Heart left ventricle (tissue), 16 donors: ENCODE data around the gene DNAH17. TPM values are rescaled to one million over a fixed set of nuclear protein-coding genes. Genes with fewer than 3 reads are reported as not detected.

Experiments used
- ATAC-seq, 4 donors: fragments of 200-7000 bp; cut with Tn5 transposase; one replicate each; pipeline ENCODE4 v1.9.1; 2020 to 2022; ENCODE audit warnings: moderate library complexity in 4 of 4, mild to moderate bottlenecking in 3 of 4, moderate number of reproducible peaks in 1 of 4
- DNase-seq, 5 donors: peaks; one replicate each; pipeline ENCODE4 v3.0.0-alpha.2; 2020
- H3K27ac ChIP-seq, 12 donors: fragments of 200-600 bp; sonication (generic) in 4 of 12; one replicate each; pipeline versions ENCODE4 v1.5.0 to v1.8.0; 2016 to 2022; ENCODE audit warnings: mild to moderate bottlenecking in 2 of 12
- H3K27me3 ChIP-seq, 9 donors: fragments of 200-600 bp; sonication (generic) in 2 of 9; one replicate each; pipeline versions ENCODE4 v1.5.1 to v1.8.0; 2016 to 2022; ENCODE audit warnings: mild to moderate bottlenecking in 3 of 9
- H3K36me3 ChIP-seq, 9 donors: fragments of 200-600 bp; sonication (generic) in 2 of 9; one replicate each; pipeline versions ENCODE4 v1.5.0 to v1.8.0; 2018 to 2022; ENCODE audit warnings: mild to moderate bottlenecking in 2 of 9
- H3K4me1 ChIP-seq, 12 donors: fragments of 200-600 bp; sonication (generic) in 4 of 12; one replicate each; pipeline versions ENCODE4 v1.5.0 to v1.8.0; 2016 to 2022; ENCODE audit warnings: mild to moderate bottlenecking in 3 of 12
- H3K4me3 ChIP-seq, 12 donors: fragments of 200-600 bp; sonication (generic) in 4 of 12; one replicate each; pipeline versions ENCODE4 v1.5.0 to v1.8.0; 2017 to 2022; ENCODE audit warnings: mild to moderate bottlenecking in 9 of 12, moderate library complexity in 4 of 12
- H3K9me3 ChIP-seq, 12 donors: fragments of 200-600 bp; sonication (generic) in 4 of 12; one replicate each; pipeline versions ENCODE4 v1.5.0 to v1.8.0; 2016 to 2022; ENCODE audit warnings: mild to moderate bottlenecking in 1 of 12
- POLR2A ChIP-seq, 2 donors: fragments of 450-650 bp; IDR thresholded peaks; one replicate each; pipeline ENCODE4 v1.6.1; 2017; ENCODE audit warnings: antibody characterized with exemption in 2 of 2, mild to moderate bottlenecking in 2 of 2, moderate library complexity in 2 of 2
- WGBS, 4 donors: extraction: QIAGEN DNeasy Blood & Tissue Kit in 2 of 4; methylation state at CpG; one replicate each; pipeline versions ENCODE4 v1.1.5 to v1.1.7; 2013 to 2018; 5-methylcytosine and 5-hydroxymethylcytosine counted together
- intact Hi-C, 10 donors: fragments of 100-400 bp; cut with DNase I; formaldehyde crosslinking; loops; one replicate each; pipeline versions ENCODE4 v1.11.1 to v1.14.2; 2022
- polyA plus RNA-seq, 2 donors: library from polyadenylated mRNA; stranded (reverse); fragments of 200-250 nt; gene quantifications; one replicate each; pipeline ENCODE4 v1.2.3, GENCODE V29; 2013
- total RNA-seq, 9 donors: library from RNA; depleted of rRNA in 2 of 9; stranded (reverse); fragments of >200 nt in 2 of 9; fragmentation: NEBNext Ultra II Directional in 3 of 9; extraction: Animal tissue kit (Norgen Biotek cat#: 25700) in 3 of 9; gene quantifications; one replicate each; pipeline versions ENCODE4 v1.1.0 to v1.2.4, GENCODE V29; 2016 to 2023
- TF ChIP-seq, protein P1 (sequence below), 12 donors: fragments of 200-600 bp; sonication (generic) in 4 of 12; IDR thresholded peaks; one replicate each; pipeline versions ENCODE4 v1.5.0 to v1.8.0; 2018 to 2022; ENCODE audit warnings: antibody characterized with exemption in 12 of 12, mild to moderate bottlenecking in 5 of 12
- donor health status: ischemic (EF 13 %, LVEDD 7.1; RV severe dilation, severe dysfunction).
- donor health status: healthy with polysubstance abuse.
- donor health status: DM: no; HTN: yes; CAD: no.
- donor health status: DM: no; HTN: no; CAD: no.
- donor health status: ischemic (EF 25% LVEDD 6.9; RV normal size, moderate dysfunction).
- donor health status: ischemic (EF 25% LVEDD 5.7; RV mildly dilated, moderate dysfunction).
- donor health status: healthy.
- donor health status: DM: yes; HTN: yes; CAD: no.
- donor health status: ischemic (EF 35%, LVEDD 5.7; RV mildly dilated, moderate dysfunction).
- donor health status: nonischemic (EF 11% LVEDD 7.7; RV severe dilation, severe dysfunction).
- donor health status: DM: yes; HTN: yes; CAD: no.
- donor health status: PGD.
- donor health status: ischemic (EF 29% LVEDD 5.4; RV normal size, mild dysfunction).
- donor health status: nonischemic (EF 23%, LVEDD 6.1; RV moderate dilation, normal function).

The DNAH17 gene
- total and polyA plus RNA-seq, 11 donors = 0.02 to 0.63 (median 0.17) TPM; not detected in 4

DNA sequence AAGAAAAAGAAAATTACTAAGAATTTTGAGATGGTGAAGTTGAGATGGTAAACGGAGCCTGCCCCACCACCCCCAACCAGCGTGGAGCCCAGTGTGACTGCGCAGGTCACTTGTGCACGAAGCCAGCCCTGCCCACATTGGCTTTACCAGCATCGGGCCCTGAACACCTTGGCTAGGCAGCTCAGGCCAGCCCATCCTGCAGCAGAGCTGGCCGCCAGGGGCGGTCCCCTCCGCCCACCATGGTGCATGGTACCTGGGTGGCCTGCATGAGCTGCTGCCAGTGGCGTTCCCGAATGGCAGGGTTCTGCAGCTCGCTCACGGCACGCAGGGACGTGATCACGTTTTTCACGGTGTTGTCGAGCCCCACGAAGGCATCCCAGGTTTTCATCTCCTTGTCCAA, 62.7 kb downstream of the DNAH17 start:
- Histone ChIP-seq H3K27ac (no peak overlapping the region), H3K9me3 (no peaks in the 10 kb centered on the region), H3K27me3 (no peaks in the 10 kb centered on the region), H3K36me3 (no peaks in the 10 kb centered on the region), H3K4me1 (peaks cover 0 to 13% (median 0%) of the 10 kb centered on the region in 12 donors), H3K4me3 (no peak overlapping the region)
- intact Hi-C loops = no loop called here
- WGBS, 4 donors = 93 to 96% (median 95%) methylated on average over 17 to 18 of the region's 18 CpGs
- no peak for TF ChIP-seq POLR2A (IDR thresholded peaks at IDR 0.05)
- TF ChIP-seq, protein P1, sequence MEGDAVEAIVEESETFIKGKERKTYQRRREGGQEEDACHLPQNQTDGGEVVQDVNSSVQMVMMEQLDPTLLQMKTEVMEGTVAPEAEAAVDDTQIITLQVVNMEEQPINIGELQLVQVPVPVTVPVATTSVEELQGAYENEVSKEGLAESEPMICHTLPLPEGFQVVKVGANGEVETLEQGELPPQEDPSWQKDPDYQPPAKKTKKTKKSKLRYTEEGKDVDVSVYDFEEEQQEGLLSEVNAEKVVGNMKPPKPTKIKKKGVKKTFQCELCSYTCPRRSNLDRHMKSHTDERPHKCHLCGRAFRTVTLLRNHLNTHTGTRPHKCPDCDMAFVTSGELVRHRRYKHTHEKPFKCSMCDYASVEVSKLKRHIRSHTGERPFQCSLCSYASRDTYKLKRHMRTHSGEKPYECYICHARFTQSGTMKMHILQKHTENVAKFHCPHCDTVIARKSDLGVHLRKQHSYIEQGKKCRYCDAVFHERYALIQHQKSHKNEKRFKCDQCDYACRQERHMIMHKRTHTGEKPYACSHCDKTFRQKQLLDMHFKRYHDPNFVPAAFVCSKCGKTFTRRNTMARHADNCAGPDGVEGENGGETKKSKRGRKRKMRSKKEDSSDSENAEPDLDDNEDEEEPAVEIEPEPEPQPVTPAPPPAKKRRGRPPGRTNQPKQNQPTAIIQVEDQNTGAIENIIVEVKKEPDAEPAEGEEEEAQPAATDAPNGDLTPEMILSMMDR (IDR thresholded peaks at IDR 0.05) = no peak
- DNase-seq = no peak
- no peak for ATAC-seq

DNA sequence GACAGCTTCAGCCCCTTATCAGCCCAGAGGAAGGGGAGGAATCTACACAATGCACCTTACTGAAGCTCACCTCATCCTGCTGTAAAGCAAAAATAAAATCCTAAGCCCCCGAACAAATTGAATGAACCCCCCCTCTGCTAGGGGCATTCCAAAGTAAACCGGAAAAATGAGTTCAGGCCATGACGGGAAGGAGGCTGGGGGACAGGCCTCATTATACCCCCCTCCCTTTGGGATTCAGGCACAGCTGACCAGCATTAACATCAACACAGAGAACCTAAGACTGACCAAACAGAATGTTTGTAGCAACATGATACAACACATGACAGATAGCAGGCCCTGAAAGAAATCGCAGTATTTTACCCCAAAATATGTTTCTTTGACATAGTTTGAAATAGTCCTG, 64.2 kb downstream of the DNAH17 start:
- Histone ChIP-seq H3K27me3 (no peaks in the 10 kb centered on the region), H3K9me3 (no peaks in the 10 kb centered on the region), H3K36me3 (no peaks in the 10 kb centered on the region), H3K27ac (no peak overlapping the region), H3K4me1 (peaks cover 0 to 13% (median 0%) of the 10 kb centered on the region in 12 donors), H3K4me3 (no peak overlapping the region)
- WGBS, 4 donors = 56 to 75% (median 67%) methylated on average over 4 of the region's 4 CpGs
- TF ChIP-seq, protein P1 (IDR thresholded peaks at IDR 0.05) = no peak
- TF ChIP-seq POLR2A (IDR thresholded peaks at IDR 0.05) = no peak
- intact Hi-C loops = no loop called here
- DNase-seq = no peak
- ATAC-seq = peak in 1 of 4 donors; percentile 19

DNA sequence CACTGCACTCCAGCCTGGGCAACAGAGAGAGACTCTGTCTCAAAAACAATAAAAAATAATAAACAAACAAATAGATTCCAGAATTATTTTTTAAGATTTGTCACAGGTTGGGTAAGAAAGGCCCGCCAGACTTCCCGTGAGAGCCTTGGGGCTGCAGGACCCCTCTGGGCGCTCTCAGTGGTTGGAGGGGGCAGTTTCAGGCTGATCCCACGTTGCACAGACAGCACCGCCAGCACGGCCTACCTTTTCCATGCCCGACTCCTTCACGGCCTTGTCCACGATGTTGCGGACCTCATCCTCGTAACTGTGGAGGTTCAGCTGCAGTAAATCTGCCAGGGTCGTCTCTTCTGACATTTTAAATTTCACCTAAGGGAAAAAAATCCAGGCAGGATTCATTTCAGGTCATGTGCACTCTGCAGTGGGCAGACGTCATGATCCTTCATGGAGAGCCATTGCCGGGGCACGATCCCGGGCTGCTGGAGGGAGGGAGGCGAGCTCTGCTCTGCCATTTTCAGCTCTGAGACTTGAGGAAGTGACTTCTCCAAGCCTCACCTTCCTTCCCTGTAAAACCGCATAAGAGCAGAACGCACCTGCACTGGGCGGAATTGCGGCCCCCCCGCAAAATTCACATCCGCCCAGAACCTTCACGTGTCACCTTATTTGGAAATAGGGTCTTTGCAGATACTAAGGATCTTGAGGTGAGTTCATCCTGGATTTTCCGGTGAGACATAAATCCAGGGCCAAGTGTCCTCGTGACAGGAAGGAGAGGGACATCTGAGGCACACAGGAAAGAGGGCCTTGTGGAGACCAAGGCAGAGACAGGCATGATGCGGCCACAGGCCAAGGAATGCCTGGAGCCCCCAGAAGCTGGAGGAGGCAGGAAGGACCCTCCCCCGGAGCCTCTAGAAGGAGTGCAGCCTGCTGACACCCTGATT, 66.8 kb downstream of the DNAH17 start:
- 87 to 91% (median 89%) methylated on average over 28 of the region's 28 CpGs for WGBS, 4 donors
- DNase-seq = peak in 1 of 5 donors; percentile 7
- no peak for ATAC-seq
- H3K27me3 ChIP-seq = no peaks in the 10 kb centered on the region
- H3K9me3 ChIP-seq = no peaks in the 10 kb centered on the region
- TF ChIP-seq POLR2A (IDR thresholded peaks at IDR 0.05) = no peak
- TF ChIP-seq, protein P1 (IDR thresholded peaks at IDR 0.05) = no peak
- H3K27ac ChIP-seq = no peak overlapping the region
- H3K4me1 ChIP-seq = peaks cover 0 to 7% (median 0%) of the 10 kb centered on the region in 12 donors
- no peaks in the 10 kb centered on the region for H3K36me3 ChIP-seq
- no peak overlapping the region for H3K4me3 ChIP-seq
- intact Hi-C loops = no loop called here

DNA sequence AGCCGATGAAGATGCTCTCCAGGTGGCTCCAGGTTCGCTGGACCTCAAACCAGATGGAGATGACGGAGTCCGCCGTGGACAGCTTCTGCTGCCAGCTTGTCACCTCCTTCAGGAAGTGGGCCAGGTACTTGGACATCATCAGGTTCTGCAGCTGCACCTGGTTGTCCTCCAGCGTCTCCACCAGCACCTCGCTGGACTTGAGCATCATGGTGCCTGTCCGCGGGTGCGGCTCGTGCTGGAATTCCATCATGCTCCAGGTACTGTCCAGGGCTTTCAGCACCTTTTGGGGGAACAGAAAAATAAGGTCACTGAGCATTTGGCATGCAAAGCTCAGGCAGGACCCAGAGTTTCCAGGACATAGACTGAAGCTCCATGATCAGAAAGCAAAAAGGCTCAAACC, 69.7 kb downstream of the DNAH17 start:
- no peak for ATAC-seq
- no peak for TF ChIP-seq POLR2A (IDR thresholded peaks at IDR 0.05)
- TF ChIP-seq, protein P1 (IDR thresholded peaks at IDR 0.05) = no peak
- WGBS, 4 donors = 90 to 96% (median 94%) methylated on average over 11 of the region's 11 CpGs
- Histone ChIP-seq H3K36me3 (no peaks in the 10 kb centered on the region), H3K27me3 (no peaks in the 10 kb centered on the region), H3K27ac (no peak overlapping the region), H3K4me3 (no peak overlapping the region), H3K4me1 (peaks cover 0 to 7% (median 0%) of the 10 kb centered on the region in 12 donors), H3K9me3 (no peaks in the 10 kb centered on the region)
- intact Hi-C loops = no loop called here
- peak in 1 of 5 donors; percentile 4 for DNase-seq
